Stimulated activated CD4-positive, alpha-beta T cell treated with anti-CD3 and anti-CD28 coated beads, Interleukin-15, amount 100 ng/mL, for 1 hour (primary cell): ENCODE results near the gene TFPT.

Source experiments
- DNase-seq, 2 donors: peaks; one replicate each; pipeline ENCODE4 v3.0.0-alpha.2; 2020; ENCODE audit warnings: low read depth in 1 of 2, low spot score in 1 of 2

TFPT gene

GRCh38 chr19:54115109-54116063 lies at the start of gene TFPT, which contains the start of gene PRPF31:
Gene TFPT, minus strand, starts transcription at chr19:54115657. Its CDS starts 388 bp downstream, at chr19:54115269.
Gene PRPF31, plus strand, starts transcription at chr19:54115754. Its CDS starts 2,525 bp downstream, at chr19:54118279.
- DNase-seq, result peak; percentile 84 to 86

- DNase-seq, result no peak
These were observed 49.8 kb upstream of the TFPT start for GRCh38 chr19:54165222-54165621.

- DNase-seq, result peak in 1 of 2 donors; percentile 31
These were observed 49.1 kb upstream of the TFPT start for GRCh38 chr19:54164369-54165068.

- no peak for DNase-seq
These were observed 47.4 kb upstream of the TFPT start for GRCh38 chr19:54162884-54163283.

GRCh38 chr19:54162241-54162805 lies 46.9 kb upstream of the TFPT start:
- peak; percentile 64 to 73 for DNase-seq

GRCh38 chr19:54160854-54161253 lies 45.4 kb upstream of the TFPT start:
- DNase-seq, result no peak

- DNase-seq, result no peak
These were observed 44.8 kb upstream of the TFPT start for GRCh38 chr19:54160182-54160811.

- peak; percentile 87 to 97 for DNase-seq
These were observed 44.1 kb upstream of the TFPT start, which contains the start of gene LENG1 for GRCh38 chr19:54159352-54160181. Gene LENG1, minus strand, starts transcription at chr19:54159721. Its CDS starts 26 bp downstream, at chr19:54159695.

- DNase-seq, result no peak
These were observed 43.4 kb upstream of the TFPT start for GRCh38 chr19:54158812-54159351.

GRCh38 chr19:54156953-54157352 lies 41.5 kb upstream of the TFPT start:
- DNase-seq, result no peak

GRCh38 chr19:54156490-54156889 lies 41.0 kb upstream of the TFPT start:
- no peak for DNase-seq

- no peak for DNase-seq
These were observed 40.2 kb upstream of the TFPT start for GRCh38 chr19:54155694-54156093.

GRCh38 chr19:54154603-54155345 lies 39.3 kb upstream of the TFPT start:
- no peak for DNase-seq

- no peak for DNase-seq
These were observed 38.4 kb upstream of the TFPT start for GRCh38 chr19:54153731-54154326.

GRCh38 chr19:54152878-54153524 lies 37.5 kb upstream of the TFPT start:
- DNase-seq, result no peak

GRCh38 chr19:54152267-54152666 lies 36.8 kb upstream of the TFPT start:
- DNase-seq, result no peak

GRCh38 chr19:54151362-54152035 lies 36.0 kb upstream of the TFPT start:
- no peak for DNase-seq
